ENCODE results near the gene METTL15. TPM values are rescaled to one million over a fixed set of nuclear protein-coding genes. Genes with fewer than 3 reads are reported as not detected.
"Not testable (repeated sequence)": the region's sequence is repeated elsewhere in the genome, so short reads cannot be mapped to it uniquely, and the experiment has no call there.

The METTL15 gene
- total RNA-seq, 1 experiment from 2014 or later: 12.4 TPM

GRCh38 chr11:28350216-28350615, 242.0 kb downstream of the METTL15 start:
- Histone ChIP-seq H3K9me2 (replicated peaks; ENCODE audit: low read length) (no peaks in the 10 kb centered on the region), H3K4me2 (ENCODE audit: low read length) (no peak overlapping the region), H3K9ac (ENCODE audit: low read length) (no peak overlapping the region), H3F3A (ENCODE audit: low read length, unreplicated experiment) (no peaks in the 10 kb centered on the region), H3K79me2 (ENCODE audit: low read length) (no peaks in the 10 kb centered on the region), H3K27me3 (ENCODE audit: low read length) (no peaks in the 10 kb centered on the region), H2AFZ (ENCODE audit: low read length) (no peak overlapping the region), H3K36me3 (ENCODE audit: low read depth, low read length) (no peaks in the 10 kb centered on the region), H3K4me1 (ENCODE audit: insufficient read depth, low read length) (peaks cover 15% of the 10 kb centered on the region), H4K20me1 (ENCODE audit: low read length) (no peaks in the 10 kb centered on the region), H3K4me3 (ENCODE audit: low read length) (no peak overlapping the region), H3K27ac (ENCODE audit: low read length) (no peak overlapping the region), H3K9me3 (ENCODE audit: low read length) (no peaks in the 10 kb centered on the region)
- no peak for ATAC-seq
- CTCF ChIA-PET: no interaction called here
- BruUV-seq (replicated peaks): no TSS peak
- POLR2A ChIA-PET (ENCODE audit: unreplicated experiment): no interaction called here
- no peak for DNase-seq
- intact Hi-C loops (cut with micrococcal nuclease): no loop called here
- TF ChIP-seq EZH2phosphoT487 (IDR thresholded peaks at IDR 0.05; ENCODE audit: borderline replicate concordance, low read length): no peak
- no peak for TF ChIP-seq EZH2 (IDR thresholded peaks at IDR 0.05; ENCODE audit: low read length, unreplicated experiment)
- no peak for TF ChIP-seq CTCF (conservative IDR thresholded peaks at IDR 0.05; ENCODE audit: low read depth, low read length)

GRCh38 chr11:28353991-28354390, 245.8 kb downstream of the METTL15 start:
- no peak for DNase-seq
- H3K27me3 ChIP-seq (ENCODE audit: low read length): no peaks in the 10 kb centered on the region
- H3K4me3 ChIP-seq (ENCODE audit: low read length): no peak overlapping the region
- ChIA-PET CTCF (no interaction called here), POLR2A (ENCODE audit: unreplicated experiment) (no interaction called here)
- H3K27ac ChIP-seq (ENCODE audit: low read length): no peak overlapping the region
- intact Hi-C loops (cut with micrococcal nuclease): no loop called here
- no peaks in the 10 kb centered on the region for H3F3A ChIP-seq (ENCODE audit: low read length, unreplicated experiment)
- no peaks in the 10 kb centered on the region for H3K79me2 ChIP-seq (ENCODE audit: low read length)
- no peaks in the 10 kb centered on the region for H3K36me3 ChIP-seq (ENCODE audit: low read depth, low read length)
- no peaks in the 10 kb centered on the region for H4K20me1 ChIP-seq (ENCODE audit: low read length)
- H3K9me3 ChIP-seq (ENCODE audit: low read length): no peaks in the 10 kb centered on the region
- no peak for ATAC-seq
- H3K4me2 ChIP-seq (ENCODE audit: low read length): no peak overlapping the region
- no peaks in the 10 kb centered on the region for H3K4me1 ChIP-seq (ENCODE audit: insufficient read depth, low read length)
- H3K9me2 ChIP-seq (replicated peaks; ENCODE audit: low read length): no peaks in the 10 kb centered on the region
- no TSS peak for BruUV-seq (replicated peaks)
- TF ChIP-seq EZH2 (IDR thresholded peaks at IDR 0.05; ENCODE audit: low read length, unreplicated experiment) (no peak), CTCF (conservative IDR thresholded peaks at IDR 0.05; ENCODE audit: low read depth, low read length) (no peak), EZH2phosphoT487 (IDR thresholded peaks at IDR 0.05; ENCODE audit: borderline replicate concordance, low read length) (no peak)
- no peak overlapping the region for H3K9ac ChIP-seq (ENCODE audit: low read length)
- no peak overlapping the region for H2AFZ ChIP-seq (ENCODE audit: low read length)

GRCh38 chr11:28366549-28367346, 258.6 kb downstream of the METTL15 start:
- no peak overlapping the region for H3K4me2 ChIP-seq (ENCODE audit: low read length)
- no peaks in the 10 kb centered on the region for H3K36me3 ChIP-seq (ENCODE audit: low read depth, low read length)
- no TSS peak for BruUV-seq (replicated peaks)
- no peaks in the 10 kb centered on the region for H3K9me2 ChIP-seq (replicated peaks; ENCODE audit: low read length)
- no peak overlapping the region for H3K27ac ChIP-seq (ENCODE audit: low read length)
- ChIA-PET POLR2A (ENCODE audit: unreplicated experiment) (no interaction called here), CTCF (no interaction called here)
- no peaks in the 10 kb centered on the region for H3K79me2 ChIP-seq (ENCODE audit: low read length)
- H3K4me3 ChIP-seq (ENCODE audit: low read length): no peak overlapping the region
- intact Hi-C loops (cut with micrococcal nuclease): no loop called here
- H3F3A ChIP-seq (ENCODE audit: low read length, unreplicated experiment): no peaks in the 10 kb centered on the region
- no peaks in the 10 kb centered on the region for H3K4me1 ChIP-seq (ENCODE audit: insufficient read depth, low read length)
- DNase-seq (no peak), ATAC-seq (no peak)
- H3K9me3 ChIP-seq (ENCODE audit: low read length): 0 out of 2 replicates have a peak, but pooled peaks cover 4% of the 10 kb centered on the region
- H4K20me1 ChIP-seq (ENCODE audit: low read length): no peaks in the 10 kb centered on the region
- no peak for TF ChIP-seq EZH2phosphoT487 (IDR thresholded peaks at IDR 0.05; ENCODE audit: borderline replicate concordance, low read length)
- H2AFZ ChIP-seq (ENCODE audit: low read length): no peak overlapping the region
- no peak overlapping the region for H3K9ac ChIP-seq (ENCODE audit: low read length)
- no peaks in the 10 kb centered on the region for H3K27me3 ChIP-seq (ENCODE audit: low read length)

- H4K20me1 ChIP-seq (ENCODE audit: low read length); DNase-seq; H3K27ac ChIP-seq (ENCODE audit: low read length); H3K27me3 ChIP-seq (ENCODE audit: low read length); H3K4me1 ChIP-seq (ENCODE audit: insufficient read depth, low read length); H3K4me2 ChIP-seq (ENCODE audit: low read length); H3K79me2 ChIP-seq (ENCODE audit: low read length); H2AFZ ChIP-seq (ENCODE audit: low read length); H3K9me3 ChIP-seq (ENCODE audit: low read length); BruUV-seq (replicated peaks); POLR2A ChIA-PET (ENCODE audit: unreplicated experiment); H3K9ac ChIP-seq (ENCODE audit: low read length); H3F3A ChIP-seq (ENCODE audit: low read length, unreplicated experiment); intact Hi-C loops (cut with micrococcal nuclease); CTCF ChIA-PET; H3K4me3 ChIP-seq (ENCODE audit: low read length); H3K36me3 ChIP-seq (ENCODE audit: low read depth, low read length); H3K9me2 ChIP-seq (replicated peaks; ENCODE audit: low read length); ATAC-seq: not testable (repeated sequence)
Measured at GRCh38 chr11:28378095-28378494, 269.9 kb downstream of the METTL15 start.
